Small intestine (tissue), 7 donors: Measurements from ENCODE around the gene ZFPM1. TPM values are rescaled to one million over a fixed set of nuclear protein-coding genes. Genes with fewer than 3 reads are reported as not detected.

Experiments
- DNase-seq, 2 donors: peaks; one replicate each; pipeline versions ENCODE4 v3.0.0 to v3.0.0-alpha.2; 2013
- FAIRE-seq: peaks from 2 replicates; lab custom pipeline; 2012; peaks lifted over from hg19 to GRCh38; lab: Jason Lieb, UNC
- H3K27ac ChIP-seq, 3 donors: one replicate each; pipeline ENCODE4 v1.5.1; 2013; ENCODE audit warnings: low read length in 2 of 3, mild to moderate bottlenecking in 2 of 3, control low read depth in 1 of 3, inconsistent platforms in 1 of 3, low read depth in 1 of 3, moderate library complexity in 1 of 3
- H3K27me3 ChIP-seq, 3 donors: one replicate each; pipeline ENCODE4 v1.6.1; 2013; ENCODE audit warnings: low read length in 3 of 3, inconsistent platforms in 1 of 3; ENCODE audit not compliant: control insufficient read depth in 3 of 3, insufficient read depth in 3 of 3
- H3K36me3 ChIP-seq, 3 donors: one replicate each; pipeline ENCODE4 v1.6.1; 2013; ENCODE audit warnings: low read length in 3 of 3, inconsistent platforms in 1 of 3, low read depth in 1 of 3, mild to moderate bottlenecking in 1 of 3, moderate library complexity in 1 of 3; ENCODE audit not compliant: control insufficient read depth in 3 of 3, insufficient read depth in 2 of 3
- H3K4me1 ChIP-seq, 3 donors: one replicate each; pipeline ENCODE4 v1.6.1; 2013; ENCODE audit warnings: low read length in 2 of 3, inconsistent platforms in 1 of 3, low read depth in 1 of 3, mild to moderate bottlenecking in 1 of 3, moderate library complexity in 1 of 3; ENCODE audit not compliant: control insufficient read depth in 3 of 3, insufficient read depth in 2 of 3
- H3K4me3 ChIP-seq, 3 donors: one replicate each; pipeline ENCODE4 v1.5.1; 2013; ENCODE audit warnings: low read length in 3 of 3, control low read depth in 1 of 3, inconsistent platforms in 1 of 3, low read depth in 1 of 3, mild to moderate bottlenecking in 1 of 3, moderate library complexity in 1 of 3
- H3K9me3 ChIP-seq, 2 donors: one replicate each; pipeline ENCODE4 v1.6.1; 2013; ENCODE audit warnings: low read depth in 1 of 2, low read length in 1 of 2; ENCODE audit not compliant: control insufficient read depth in 2 of 2, insufficient read depth in 1 of 2
- WGBS, 3 donors: extraction: QIAGEN DNeasy Blood & Tissue Kit; methylation state at CpG; one replicate each; pipeline ENCODE4 v1.1.7; 2013; 5-methylcytosine and 5-hydroxymethylcytosine counted together
- polyA plus RNA-seq, 4 donors: library from polyadenylated mRNA; stranded (reverse) in 3 of 4; unstranded in 1 of 4; fragments of 200-250 nt in 3 of 4; fragments of 120-200 nt in 1 of 4; gene quantifications; one replicate each; pipeline versions ENCODE4 v1.2.1 to v1.2.3, GENCODE V29; 2013
- donor health status: healthy with polysubstance abuse.
- donor health status: control.
- donor health status: control.
- donor health status: Bipolar disorder and iron deficiency.
- donor health status: healthy.

Gene ZFPM1
- polyA plus RNA-seq, 4 donors, result 8.1 to 26.6 (median 12.0) TPM

DNA sequence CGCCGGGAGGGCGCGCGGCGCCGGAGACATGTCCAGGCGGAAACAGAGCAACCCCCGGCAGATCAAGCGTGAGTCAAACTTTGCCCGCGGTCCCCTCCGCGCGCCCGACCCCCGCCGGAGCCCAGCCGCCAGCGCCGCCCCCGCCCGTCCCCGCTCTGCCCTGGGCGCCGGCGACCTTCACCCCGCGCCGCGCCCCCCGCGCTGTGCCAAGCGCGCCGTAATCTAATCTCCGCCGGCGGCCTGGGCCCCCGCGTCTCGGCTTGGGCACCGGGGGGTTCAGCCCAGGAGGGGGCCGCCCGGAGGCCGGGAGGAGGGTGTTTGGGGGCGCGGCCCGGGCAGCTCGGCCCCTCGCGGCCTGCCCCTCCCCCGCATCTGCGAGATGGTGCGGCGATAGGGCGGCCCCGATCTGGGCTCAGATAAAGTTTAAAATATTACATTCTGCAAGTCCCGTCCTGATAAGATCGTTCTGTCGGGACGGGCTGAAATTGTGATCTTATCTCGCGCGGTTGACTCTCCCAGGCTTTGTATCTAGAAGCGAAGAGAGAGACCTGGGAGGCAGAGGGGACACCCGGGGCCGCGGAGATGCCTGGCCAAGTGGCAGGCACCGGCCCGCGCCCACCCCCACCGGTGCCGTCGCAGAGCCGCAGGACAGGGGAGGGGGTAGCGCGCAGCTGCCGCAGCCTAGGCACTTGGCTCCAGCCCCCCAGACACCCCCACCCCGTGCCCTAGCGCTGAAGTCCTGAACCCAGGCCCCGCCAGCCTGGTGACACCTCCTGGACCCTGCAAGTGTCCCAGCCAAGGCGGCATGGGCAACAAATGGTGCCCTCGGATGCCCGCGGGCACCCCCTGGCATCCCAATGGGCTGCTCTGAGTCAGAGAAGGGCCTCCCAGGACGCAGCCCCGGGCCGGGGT, 787 bp downstream of the ZFPM1 start:
- 1 to 2% (median 2%) methylated on average over 30 to 89 of the region's 89 CpGs for WGBS, 3 donors
- no peak for FAIRE-seq
- Histone ChIP-seq H3K27me3 (peaks cover 0 to 5% (median 0%) of the 10 kb centered on the region in 3 donors), H3K9me3 (no peaks in the 10 kb centered on the region), H3K4me3 (peak overlapping the region; percentile 59 to 88 (median 70)), H3K36me3 (peaks cover 0 to 38% (median 0%) of the 10 kb centered on the region in 3 donors), H3K27ac (peak overlapping the region; percentile 60 to 90 (median 64)), H3K4me1 (peaks cover 0 to 35% (median 0%) of the 10 kb centered on the region in 3 donors)
- DNase-seq, result peak in 1 of 2 donors; percentile 60

DNA sequence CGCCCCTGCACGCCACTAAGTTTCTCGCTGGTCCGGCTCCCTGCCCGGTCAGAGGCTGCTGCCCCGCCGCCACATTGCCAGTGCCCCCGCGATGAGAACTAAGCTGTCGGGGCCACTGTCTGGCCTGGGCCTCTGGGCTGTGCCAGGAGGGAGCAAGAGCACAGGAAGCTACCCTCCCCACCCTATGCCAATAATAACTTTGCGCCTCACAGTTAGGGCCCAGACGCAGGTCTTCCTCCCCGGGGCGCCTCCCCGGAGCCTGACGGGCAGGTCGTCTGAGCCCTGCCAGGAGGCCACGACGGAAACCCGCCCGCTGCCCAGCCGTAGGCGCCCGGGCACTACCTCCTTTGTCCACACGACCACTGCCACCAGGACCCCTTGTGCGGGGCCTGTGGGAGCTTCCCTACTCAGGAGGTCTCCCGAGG, 1.5 kb downstream of the ZFPM1 start:
- H3K27me3 ChIP-seq, result peaks cover 0 to 5% (median 0%) of the 10 kb centered on the region in 3 donors
- DNase-seq, result peak in 1 of 2 donors; percentile 49
- WGBS, 3 donors, result 0 to 7% (median 3%) methylated on average over 23 to 27 of the region's 27 CpGs
- H3K9me3 ChIP-seq, result no peaks in the 10 kb centered on the region
- peak overlapping the region; percentile 59 to 88 (median 70) for H3K4me3 ChIP-seq
- H3K4me1 ChIP-seq, result peaks cover 0 to 39% (median 0%) of the 10 kb centered on the region in 3 donors
- peak overlapping the region; percentile 60 to 90 (median 64) for H3K27ac ChIP-seq
- peaks cover 0 to 42% (median 0%) of the 10 kb centered on the region in 3 donors for H3K36me3 ChIP-seq
- FAIRE-seq, result no peak

DNA sequence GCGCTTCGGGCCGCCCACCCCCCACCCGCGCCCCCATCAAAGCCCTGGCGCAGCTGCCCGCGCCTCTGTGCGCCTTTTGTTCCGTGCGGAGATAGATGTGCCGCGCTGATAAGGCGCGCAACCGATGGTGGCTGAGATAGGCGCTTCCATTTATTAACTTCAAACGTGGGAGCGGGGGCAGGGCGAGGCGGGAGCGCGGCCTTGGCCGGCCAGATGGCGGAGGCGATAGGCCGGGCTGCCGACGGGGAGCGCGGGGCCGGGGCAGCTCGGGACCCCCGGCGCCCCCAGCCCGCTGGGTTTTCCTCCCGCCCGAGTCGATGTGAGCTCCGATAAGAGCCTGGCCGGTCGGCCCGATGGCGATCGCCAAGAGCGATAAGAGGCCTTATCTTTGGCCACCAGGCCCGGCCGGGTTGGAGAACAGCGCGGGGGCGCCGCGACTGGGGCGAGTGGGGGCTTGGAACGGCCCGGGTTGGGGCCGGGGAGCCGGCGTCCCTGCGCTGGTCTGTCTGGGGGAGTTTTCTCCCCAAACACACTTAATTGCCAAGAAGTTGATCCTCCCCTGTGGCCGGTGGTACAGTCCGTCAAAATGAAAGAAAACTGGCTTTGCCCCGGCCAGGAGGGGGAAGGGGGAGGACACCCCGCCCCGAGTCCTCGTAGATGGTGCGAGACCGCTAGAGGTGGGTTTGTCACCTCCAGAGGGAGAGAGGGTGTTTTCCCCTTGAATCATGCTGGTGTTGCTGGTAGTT, 2.7 kb downstream of the ZFPM1 start:
- Histone ChIP-seq H3K4me1 (peaks cover 0 to 49% (median 2%) of the 10 kb centered on the region in 3 donors), H3K4me3 (peak overlapping the region; percentile 58 to 88 (median 70)), H3K27me3 (peaks cover 0 to 5% (median 0%) of the 10 kb centered on the region in 3 donors), H3K27ac (peak overlapping the region; percentile 42 to 72 (median 65)), H3K36me3 (peaks cover 0 to 49% (median 0%) of the 10 kb centered on the region in 3 donors), H3K9me3 (no peaks in the 10 kb centered on the region)
- FAIRE-seq (no peak), DNase-seq (peak in 1 of 2 donors; percentile 64)
- 0 to 1% (median 1%) methylated on average over 50 to 68 of the region's 68 CpGs for WGBS, 3 donors

DNA sequence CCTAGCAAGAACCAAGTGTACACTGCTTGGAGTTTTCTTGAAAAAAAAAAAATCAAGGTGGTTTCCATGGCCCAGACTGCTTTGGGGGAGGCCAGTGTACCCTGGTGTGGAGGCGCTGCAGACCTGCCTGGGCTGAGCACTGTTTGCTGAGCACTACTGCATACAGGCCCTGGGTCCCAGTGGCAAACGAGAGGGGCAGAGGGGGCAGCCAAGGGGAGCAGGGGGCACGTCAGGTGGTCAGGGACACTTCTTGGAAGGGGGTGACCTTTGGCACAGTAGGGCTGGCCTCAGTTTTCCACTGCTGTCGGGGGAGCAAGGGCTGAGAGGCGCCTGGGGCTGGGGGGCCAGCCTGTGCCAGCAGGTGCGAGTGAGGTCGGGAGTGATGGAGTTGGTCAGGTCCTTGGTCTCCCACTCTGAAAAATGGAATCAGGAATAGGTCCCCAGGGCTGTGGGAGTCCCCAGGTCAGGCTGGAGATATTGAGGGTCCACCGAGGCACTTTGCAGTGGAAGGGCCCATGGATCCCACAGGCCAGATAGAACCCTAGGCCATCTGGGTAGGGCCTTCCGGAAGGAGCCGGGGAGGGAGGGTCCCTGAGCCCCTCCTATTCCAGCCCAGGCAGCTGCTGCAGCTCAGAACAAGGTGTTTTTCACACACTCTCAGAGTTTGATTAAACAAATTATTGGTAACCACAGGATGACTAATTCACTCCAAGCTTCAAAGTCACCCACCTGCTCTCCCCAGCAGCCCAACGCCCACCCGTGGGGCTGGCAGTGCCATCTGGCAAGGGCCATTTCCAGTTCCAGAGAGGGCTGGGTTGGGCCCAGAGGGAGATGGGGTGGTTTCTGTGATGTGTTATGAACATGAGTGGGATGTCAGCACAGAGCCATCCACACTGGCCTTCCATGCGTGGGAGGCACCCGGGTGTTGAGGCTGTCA, 3.5 kb downstream of the ZFPM1 start:
- peak overlapping the region in 2 of 3 donors; percentile 70 to 88 for H3K4me3 ChIP-seq
- 21 to 56% (median 35%) methylated on average over 14 of the region's 14 CpGs for WGBS, 3 donors
- FAIRE-seq (no peak), DNase-seq (no peak)
- peaks cover 0 to 54% (median 0%) of the 10 kb centered on the region in 3 donors for H3K36me3 ChIP-seq
- H3K27me3 ChIP-seq, result peaks cover 0 to 5% (median 0%) of the 10 kb centered on the region in 3 donors
- no peaks in the 10 kb centered on the region for H3K9me3 ChIP-seq
- peak overlapping the region; percentile 22 to 72 (median 65) for H3K27ac ChIP-seq
- H3K4me1 ChIP-seq, result peaks cover 0 to 54% (median 2%) of the 10 kb centered on the region in 3 donors

DNA sequence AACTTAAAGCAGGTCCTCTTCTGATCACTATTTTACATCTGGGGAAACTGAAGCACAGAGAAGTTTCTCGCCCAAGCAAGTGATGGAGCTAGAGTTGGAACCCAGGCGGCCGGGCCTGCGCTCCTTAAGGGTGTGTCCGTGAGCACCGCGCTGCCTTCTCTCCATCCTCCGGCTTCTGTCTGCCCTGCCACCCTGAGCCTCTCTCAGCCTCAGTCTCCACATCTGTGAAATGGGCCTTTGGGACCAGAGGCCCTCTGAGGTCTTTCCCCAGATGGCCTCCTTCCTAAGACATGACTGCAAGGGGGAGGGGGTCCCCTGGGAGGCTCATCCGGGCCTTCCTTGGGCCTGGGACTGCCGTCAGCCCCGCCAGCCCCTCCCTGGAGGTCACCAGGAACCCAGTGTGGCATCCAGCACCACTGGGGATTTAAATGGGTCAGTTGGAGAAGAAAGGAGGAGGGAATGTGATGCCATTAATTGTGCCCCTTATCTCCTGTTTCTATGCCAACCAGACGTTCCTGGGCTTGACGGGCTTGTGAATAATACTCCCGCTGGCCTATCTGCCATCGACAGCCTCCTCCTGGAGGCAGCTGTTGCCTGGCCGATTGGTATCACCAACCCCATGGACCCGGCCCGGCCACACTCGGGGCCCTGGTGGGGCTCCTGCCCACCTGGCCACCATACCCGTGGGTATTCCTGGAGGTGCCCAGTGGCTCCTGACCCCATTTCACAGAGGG, 5.1 kb downstream of the ZFPM1 start:
- H3K4me1 ChIP-seq, result peaks cover 0 to 59% (median 2%) of the 10 kb centered on the region in 3 donors
- H3K27ac ChIP-seq, result peak overlapping the region in 1 of 3 donors; percentile 15
- WGBS, 3 donors, result 53 to 73% (median 67%) methylated on average over 20 of the region's 20 CpGs
- H3K9me3 ChIP-seq, result no peaks in the 10 kb centered on the region
- H3K27me3 ChIP-seq, result peaks cover 0 to 5% (median 0%) of the 10 kb centered on the region in 3 donors
- no peak for FAIRE-seq
- H3K36me3 ChIP-seq, result peaks cover 0 to 69% (median 0%) of the 10 kb centered on the region in 3 donors
- H3K4me3 ChIP-seq, result no peak overlapping the region
- DNase-seq, result no peak

DNA sequence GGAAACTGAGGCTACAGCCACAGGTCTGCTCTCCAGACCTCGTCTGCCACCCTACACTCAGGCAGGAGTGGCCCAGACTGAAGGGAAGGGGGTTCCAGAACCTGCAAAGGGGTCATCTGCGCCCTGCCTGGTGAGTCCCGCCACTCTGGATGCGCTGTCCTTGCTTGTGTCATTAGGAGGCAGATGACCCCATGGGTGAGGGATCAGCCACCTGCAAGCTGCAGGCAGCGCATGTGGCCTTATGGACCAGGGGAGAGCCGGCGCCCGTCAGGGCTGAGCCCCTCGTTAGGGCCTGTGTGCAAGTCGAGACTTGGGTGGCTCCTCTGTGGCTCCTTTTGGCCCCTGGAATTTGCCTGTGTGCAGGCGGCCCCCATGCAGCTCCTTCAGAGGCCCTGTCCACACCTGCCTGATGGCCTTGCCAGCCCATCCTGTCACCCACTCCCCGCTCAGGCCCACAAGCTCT, 5.7 kb downstream of the ZFPM1 start:
- peak overlapping the region in 1 of 3 donors; percentile 24 for H3K27ac ChIP-seq
- 85 to 91% (median 90%) methylated on average over 12 of the region's 12 CpGs for WGBS, 3 donors

More for the DNA sequence above, 5.7 kb downstream of the ZFPM1 start:
- Histone ChIP-seq H3K9me3 (no peaks in the 10 kb centered on the region), H3K4me3 (no peak overlapping the region), H3K36me3 (peaks cover 0 to 75% (median 0%) of the 10 kb centered on the region in 3 donors), H3K27me3 (peaks cover 0 to 5% (median 0%) of the 10 kb centered on the region in 3 donors), H3K4me1 (peaks cover 0 to 65% (median 2%) of the 10 kb centered on the region in 3 donors)
- FAIRE-seq (no peak), DNase-seq (no peak)
